H54 (cell line): Measurements from ENCODE around the gene PAM.
"Not testable (repeated sequence)": the region's sequence is repeated elsewhere in the genome, so short reads cannot be mapped to it uniquely, and the experiment has no call there.

Source experiments
- DNase-seq: peaks from one replicate; pipeline ENCODE4 v3.0.0; 2011; ENCODE audit warnings: low spot score, mixed read lengths; ENCODE audit not compliant: insufficient read length
- FAIRE-seq: peaks from 3 replicates; lab custom pipeline; 2011; peaks lifted over from hg19 to GRCh38; lab: Jason Lieb, UNC
- POLR2A ChIP-seq: IDR thresholded peaks from 2 replicates; pipeline ENCODE4 v1.6.1; 2011; ENCODE audit warnings: low read depth, mild to moderate bottlenecking, low read length

Gene PAM

DNA sequence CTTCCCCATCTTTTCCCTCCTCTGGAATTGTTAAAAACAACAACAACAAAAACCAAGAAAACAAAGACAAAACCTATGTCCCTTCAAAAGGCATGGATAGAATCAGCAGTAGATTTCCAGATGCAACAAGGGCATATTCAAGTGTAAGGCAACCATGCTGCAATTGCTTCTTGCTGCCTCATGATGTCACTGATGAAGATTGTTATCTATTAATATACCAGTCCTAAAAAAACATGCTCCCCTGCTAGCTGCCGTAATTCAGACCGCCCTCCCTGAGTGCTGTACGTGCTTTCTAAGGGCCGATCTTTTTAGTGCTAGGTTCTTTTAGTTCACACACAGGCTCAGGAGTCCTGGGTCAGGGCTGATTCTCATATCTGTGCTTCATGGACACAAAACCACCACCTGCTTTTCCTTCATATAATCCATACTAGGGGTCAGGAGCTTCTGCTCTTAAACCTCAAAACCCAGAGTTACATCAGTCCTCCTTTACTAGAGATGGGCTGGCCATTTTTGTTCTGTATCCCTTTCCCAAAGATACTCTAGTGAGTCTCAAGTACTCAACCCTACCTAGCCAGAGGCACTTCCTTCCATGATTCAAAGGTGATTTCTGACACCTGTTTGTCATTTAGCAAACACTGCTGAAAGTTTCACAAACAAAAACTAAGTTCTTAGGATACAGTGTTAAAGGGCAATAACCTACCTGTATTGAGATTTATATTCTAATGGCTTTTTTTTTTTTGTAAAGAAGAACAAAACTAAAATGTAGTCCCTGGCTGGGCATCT, 282.8 kb downstream of the PAM start:
- FAIRE-seq (no peak), DNase-seq (no peak)
- no peak for TF ChIP-seq POLR2A

DNA sequence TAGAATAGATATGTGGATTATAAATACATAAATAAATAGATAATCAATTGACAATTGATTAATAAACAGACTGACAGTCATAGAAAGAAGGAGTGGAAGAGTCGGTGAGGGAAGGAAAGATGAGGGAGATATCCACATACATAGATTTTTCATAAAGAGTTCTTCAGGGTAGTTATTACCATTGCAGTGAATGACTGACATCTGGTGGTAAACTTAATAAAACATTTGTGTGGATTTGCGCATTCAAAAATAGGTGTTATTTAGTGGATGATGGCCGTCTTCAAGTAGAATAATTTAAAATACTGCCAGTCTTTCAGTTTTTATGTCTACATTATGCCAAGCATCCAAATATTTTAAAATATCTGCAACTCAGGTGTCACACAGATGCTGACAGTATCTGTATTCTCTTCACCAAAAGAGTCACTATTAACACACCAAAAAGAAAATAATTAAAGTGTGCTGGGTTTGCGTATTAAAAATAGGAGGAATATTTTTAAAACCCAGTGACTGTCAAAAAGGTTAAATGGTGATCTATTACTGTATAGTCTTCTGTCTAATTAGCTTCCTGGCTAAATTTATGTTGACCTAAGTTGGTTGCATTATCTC, 286.1 kb downstream of the PAM start:
- DNase-seq, result no peak
- FAIRE-seq, result peak; percentile 73
- TF ChIP-seq POLR2A, result no peak

DNA sequence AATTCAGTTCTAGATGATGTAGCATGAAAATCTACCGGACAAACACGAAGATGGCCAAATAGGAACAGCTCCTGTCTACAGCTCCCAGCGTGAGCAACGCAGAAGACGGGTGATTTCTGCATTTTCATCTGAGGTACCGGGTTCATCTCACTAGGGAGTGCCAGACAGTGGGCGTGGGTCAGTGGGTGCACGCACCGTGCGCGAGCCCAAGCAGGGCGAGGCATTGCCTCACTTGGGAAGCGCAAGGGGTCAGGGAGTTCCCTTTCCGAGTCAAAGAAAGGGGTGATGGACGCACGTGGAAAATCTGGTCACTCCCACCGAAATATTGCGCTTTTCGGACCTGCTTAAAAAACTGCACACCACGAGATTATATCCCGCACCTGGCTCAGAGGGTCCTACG, 291.6 kb downstream of the PAM start:
- not testable (repeated sequence) for FAIRE-seq, DNase-seq

DNA sequence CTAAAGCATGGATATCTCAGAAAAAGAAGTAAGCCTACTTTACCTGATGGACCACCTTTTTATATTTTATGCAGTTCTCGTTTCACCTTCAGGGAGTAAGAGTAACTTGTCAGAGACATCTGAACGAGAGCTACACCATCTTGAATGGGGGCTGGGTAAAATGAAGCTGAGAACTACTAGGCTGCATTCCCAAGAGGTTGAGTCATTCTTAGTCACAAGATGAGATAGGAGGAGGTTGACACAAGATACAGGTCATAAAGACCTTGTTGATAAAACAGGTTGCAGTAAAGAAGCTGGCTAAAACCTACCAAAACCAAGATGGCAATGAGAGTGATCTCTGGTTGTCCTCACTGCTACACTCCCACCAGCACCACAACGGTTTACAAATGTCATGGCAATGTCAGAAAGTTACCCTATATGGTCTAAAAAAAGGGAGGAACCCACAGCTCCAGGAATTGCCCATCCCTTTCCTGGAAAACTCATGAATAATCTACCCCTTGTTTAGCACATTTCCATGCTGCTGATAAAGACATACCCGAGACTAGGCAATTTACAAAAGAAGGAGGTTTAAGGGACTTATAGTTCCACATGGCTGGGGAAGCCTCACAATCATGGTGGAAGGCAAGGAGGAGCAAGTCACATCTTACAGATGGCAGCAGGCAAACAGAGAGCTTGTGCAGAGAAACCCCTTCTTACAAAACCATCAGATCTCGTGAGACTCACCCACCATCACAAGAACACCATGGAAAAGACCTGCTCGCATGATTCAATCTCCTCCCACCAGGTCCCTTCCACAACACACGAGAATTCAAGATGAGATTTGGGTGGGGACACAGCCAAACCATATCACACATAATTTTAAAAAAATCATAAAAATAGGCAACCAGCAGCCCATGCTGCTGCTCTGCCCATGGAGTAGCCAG, 302.4 kb downstream of the PAM start:
- FAIRE-seq, result peak; percentile 61
- TF ChIP-seq POLR2A, result no peak
- DNase-seq, result no peak

DNA sequence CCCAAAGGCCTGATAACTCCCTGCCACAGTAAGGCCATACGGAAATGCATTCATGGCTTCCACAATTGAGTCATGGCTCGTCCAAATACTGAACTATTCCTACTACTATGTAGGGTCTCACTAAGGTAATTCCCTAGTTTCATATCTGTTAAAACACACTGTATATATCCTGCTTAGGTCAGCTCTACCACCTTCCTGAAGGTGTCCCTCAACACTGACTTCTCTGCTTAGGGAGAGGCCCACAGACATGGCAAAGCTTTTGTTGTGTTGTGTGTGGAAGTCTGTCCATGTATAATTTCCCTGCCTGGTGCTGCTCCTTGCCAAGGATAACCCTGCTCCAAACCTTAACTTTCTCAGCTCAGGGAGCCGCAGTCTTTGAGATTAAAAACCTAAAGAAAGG, 304.4 kb downstream of the PAM start:
- no peak for FAIRE-seq
- no peak for TF ChIP-seq POLR2A
- no peak for DNase-seq

DNA sequence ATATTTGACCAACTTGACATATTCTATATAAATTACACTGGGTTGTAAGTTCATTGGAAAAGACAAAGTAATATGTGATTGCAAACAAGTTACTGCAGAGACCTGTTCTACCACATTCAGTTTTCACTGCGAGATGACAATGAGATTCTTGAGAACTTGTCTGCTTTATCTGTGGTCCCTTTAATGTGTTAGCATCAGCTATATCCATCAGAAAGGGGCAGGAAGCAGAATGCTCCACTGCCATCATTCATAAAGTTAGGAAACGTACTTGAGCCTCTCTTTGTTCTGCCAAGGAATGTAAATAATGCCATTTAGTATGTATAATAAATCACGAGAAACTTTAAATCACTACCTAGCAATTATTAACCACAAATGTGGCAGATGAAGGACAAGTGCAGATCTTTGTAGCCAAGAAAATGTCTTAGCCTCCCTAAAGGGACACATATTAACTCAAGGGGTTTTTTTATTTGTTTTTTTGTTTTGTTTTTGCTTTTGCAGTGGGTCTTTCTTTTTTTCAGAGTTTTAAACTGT, 305.4 kb downstream of the PAM start:
- TF ChIP-seq POLR2A, result no peak
- FAIRE-seq (no peak), DNase-seq (no peak)

DNA sequence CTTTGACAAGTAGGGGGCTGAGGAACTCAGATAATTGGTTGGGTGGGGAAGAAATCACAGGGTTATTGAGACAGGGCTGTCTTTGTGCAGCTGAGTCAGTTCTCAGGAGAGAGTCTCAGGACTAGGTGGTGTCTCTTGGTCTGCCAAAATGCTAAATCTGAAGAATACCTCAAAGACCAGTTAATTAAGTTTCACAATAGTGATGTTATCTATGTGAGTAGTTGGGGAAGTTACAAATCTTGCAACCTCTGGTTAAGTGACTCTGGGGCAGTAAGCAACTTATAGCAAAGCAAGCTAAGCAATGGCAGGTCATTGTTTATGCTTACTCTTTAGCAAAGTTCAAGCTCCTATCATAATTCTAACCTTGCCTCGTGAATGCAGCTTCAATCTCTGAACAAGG, 311.2 kb downstream of the PAM start:
- DNase-seq, result no peak
- TF ChIP-seq POLR2A, result no peak
- FAIRE-seq, result no peak

DNA sequence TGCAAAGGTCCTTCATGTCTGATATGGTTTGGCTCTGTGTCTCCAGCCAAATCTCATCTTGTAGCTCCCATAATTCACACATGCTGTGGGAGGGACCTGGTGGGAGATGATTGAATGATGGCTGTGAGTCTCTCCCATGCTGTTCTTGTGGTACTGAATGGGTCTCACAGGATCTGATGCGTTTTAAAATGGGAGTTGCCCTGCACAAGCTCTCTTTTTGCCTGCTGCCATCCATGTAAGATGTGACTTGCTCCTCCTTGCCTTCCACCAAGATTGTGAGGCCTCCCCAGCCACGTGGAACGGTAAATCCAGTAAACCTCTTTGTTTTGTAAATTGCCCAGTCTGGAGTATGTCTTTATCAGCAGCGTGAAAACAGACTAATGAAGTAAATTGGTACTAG, 318.4 kb downstream of the PAM start:
- not testable (repeated sequence) for DNase-seq, FAIRE-seq

DNA sequence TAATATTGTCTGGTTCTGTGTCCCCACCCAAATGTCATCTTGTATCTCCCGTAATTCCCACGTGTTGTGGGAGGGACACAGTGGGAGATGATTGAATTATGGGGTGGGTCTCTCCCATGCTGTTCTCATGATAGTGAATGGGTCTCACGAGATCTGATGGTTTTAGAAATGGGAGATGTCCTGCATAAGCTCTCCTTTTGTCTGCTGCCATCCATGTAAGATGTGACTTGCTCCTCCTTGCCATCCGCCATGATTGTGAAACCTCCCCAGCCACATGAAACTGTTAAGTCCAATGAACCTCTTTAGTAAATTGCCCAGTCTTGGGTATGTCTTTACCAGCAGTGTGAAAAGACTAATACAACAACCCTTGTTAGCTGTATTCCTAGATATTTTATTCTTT, 320.3 kb downstream of the PAM start:
- FAIRE-seq, result no peak
- no peak for DNase-seq
- TF ChIP-seq POLR2A, result no peak
